ENCODE data around the gene EFHD1.

The EFHD1 gene

GRCh38 chr2:232622563-232622962 is 10.8 kb upstream of the EFHD1 start:
- TF ChIP-seq, protein P1, sequence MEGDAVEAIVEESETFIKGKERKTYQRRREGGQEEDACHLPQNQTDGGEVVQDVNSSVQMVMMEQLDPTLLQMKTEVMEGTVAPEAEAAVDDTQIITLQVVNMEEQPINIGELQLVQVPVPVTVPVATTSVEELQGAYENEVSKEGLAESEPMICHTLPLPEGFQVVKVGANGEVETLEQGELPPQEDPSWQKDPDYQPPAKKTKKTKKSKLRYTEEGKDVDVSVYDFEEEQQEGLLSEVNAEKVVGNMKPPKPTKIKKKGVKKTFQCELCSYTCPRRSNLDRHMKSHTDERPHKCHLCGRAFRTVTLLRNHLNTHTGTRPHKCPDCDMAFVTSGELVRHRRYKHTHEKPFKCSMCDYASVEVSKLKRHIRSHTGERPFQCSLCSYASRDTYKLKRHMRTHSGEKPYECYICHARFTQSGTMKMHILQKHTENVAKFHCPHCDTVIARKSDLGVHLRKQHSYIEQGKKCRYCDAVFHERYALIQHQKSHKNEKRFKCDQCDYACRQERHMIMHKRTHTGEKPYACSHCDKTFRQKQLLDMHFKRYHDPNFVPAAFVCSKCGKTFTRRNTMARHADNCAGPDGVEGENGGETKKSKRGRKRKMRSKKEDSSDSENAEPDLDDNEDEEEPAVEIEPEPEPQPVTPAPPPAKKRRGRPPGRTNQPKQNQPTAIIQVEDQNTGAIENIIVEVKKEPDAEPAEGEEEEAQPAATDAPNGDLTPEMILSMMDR (IDR thresholded peaks at IDR 0.05; ENCODE audit: low read depth, low read length), result no peak
- TF ChIP-seq MAX (IDR thresholded peaks at IDR 0.05; ENCODE audit: low read depth, low read length) (no peak), MYC (IDR thresholded peaks at IDR 0.05; ENCODE audit: low read depth, low read length) (no peak), POLR2A (IDR thresholded peaks at IDR 0.05; ENCODE audit: extremely low read depth, insufficient read length) (no peak)
- H3K4me3 ChIP-seq (ENCODE audit: low read depth, low read length), result no peak overlapping the region
- DNase-seq (ENCODE audit: low read depth), result no peak

DNA sequence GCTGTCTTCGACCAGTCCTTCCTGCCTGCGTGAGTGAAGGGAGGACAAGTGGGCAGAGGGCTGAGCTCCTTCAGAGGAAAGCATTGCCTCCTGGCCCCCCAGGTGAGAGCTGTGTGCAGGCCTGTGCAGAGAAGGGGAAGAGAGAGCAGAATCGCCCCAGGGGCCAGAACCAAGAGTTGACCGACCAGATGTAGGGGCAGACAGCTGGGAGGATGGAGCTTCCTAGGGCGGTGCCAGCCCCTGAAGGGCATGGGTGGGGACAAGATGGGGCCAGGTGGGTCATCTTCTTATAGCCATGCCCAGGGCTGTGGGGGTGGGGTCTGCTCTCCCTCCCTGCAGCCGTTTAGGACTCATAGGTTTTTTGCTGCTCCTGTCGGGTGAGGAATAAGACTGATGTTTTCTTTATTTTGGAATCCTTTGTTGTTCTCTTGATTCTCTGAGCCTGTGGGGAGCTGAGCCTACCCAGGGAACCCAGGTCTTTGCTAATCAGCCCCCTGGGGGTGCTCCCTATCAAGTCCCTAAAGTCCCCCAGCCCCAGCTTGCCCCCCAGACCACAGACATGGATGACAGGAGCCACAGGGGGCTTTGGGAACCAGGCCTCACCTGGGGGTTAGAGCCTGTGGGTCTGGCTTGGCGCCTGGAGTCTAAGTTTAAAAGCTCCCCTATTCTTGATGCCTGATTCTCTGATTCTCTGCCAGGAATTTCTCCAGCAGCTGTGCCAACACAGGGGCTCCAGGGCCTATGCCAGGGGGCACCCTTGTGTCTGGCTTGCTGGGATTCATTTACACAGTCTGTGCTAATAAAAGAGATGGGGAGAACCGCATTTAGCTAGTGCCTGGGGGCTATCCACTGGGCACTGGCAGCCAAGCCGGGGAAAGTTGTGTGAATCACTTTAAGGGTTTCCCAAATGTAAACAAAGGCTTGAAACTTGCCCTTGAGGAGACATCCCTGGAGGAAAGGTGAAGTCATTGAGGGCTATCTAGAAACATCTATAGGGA is 9.3 kb upstream of the EFHD1 start:
- DNase-seq (ENCODE audit: low read depth), result no peak
- TF ChIP-seq POLR2A (IDR thresholded peaks at IDR 0.05; ENCODE audit: extremely low read depth, insufficient read length) (no peak), MYC (IDR thresholded peaks at IDR 0.05; ENCODE audit: low read depth, low read length) (no peak), MAX (IDR thresholded peaks at IDR 0.05; ENCODE audit: low read depth, low read length) (no peak)
- TF ChIP-seq, protein P1 (IDR thresholded peaks at IDR 0.05; ENCODE audit: low read depth, low read length), result no peak
- no peak overlapping the region for H3K4me3 ChIP-seq (ENCODE audit: low read depth, low read length)

DNA sequence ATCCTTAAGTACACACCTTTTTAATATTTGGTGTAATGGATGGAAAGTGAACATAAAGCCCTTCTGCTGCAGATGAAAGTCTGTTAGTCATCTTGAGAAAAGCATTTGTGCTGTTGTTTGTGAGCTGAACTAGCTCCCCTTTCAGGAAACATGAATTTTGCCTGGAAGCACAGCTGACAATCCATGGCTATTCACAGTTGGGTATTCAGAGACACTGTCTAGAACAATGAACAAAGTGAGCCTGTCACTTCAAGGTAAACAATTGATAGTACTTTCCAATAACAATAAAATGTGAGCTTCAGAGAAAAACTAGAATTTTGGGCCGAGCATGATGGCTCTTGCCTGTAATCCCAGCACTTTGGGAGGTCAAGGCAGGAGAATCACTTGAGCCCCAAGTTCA is 6.8 kb upstream of the EFHD1 start:
- TF ChIP-seq MAX (IDR thresholded peaks at IDR 0.05; ENCODE audit: low read depth, low read length) (no peak), POLR2A (IDR thresholded peaks at IDR 0.05; ENCODE audit: extremely low read depth, insufficient read length) (no peak), MYC (IDR thresholded peaks at IDR 0.05; ENCODE audit: low read depth, low read length) (no peak)
- TF ChIP-seq, protein P1 (IDR thresholded peaks at IDR 0.05; ENCODE audit: low read depth, low read length), result no peak
- H3K4me3 ChIP-seq (ENCODE audit: low read depth, low read length), result no peak overlapping the region
- no peak for DNase-seq (ENCODE audit: low read depth)

DNA sequence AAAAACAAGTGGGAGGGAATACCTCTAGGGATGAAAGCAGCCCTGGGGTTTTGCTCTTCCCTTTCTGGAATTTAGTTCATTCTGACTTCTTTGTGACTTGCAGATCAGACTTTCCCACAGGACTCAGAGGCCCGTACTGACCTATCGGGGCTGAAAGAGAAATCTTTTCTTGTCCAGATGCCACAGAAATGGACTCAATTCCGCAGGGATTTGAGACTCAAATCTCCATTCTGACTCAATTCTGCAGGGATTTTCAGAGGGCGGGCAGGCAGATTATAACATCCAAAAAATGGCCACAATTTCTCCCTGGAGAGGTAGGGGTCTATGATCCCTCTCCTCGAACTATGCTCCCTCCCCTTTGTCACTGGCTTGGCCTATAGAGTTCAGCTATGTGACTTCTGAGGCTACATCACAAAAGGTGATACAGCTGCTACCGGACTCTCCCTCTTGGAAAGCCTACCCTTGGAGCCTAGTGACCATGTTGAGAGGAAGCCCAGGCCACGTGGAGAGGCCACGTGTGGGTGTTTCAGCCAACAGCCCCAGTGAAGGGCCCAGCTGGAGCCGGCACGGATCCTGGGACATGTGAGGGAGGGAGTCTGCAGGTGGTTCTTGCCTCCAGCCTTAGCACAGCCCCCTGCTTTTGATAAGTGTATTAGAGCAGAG is 4.8 kb upstream of the EFHD1 start:
- no peak overlapping the region for H3K4me3 ChIP-seq (ENCODE audit: low read depth, low read length)
- TF ChIP-seq, protein P1 (IDR thresholded peaks at IDR 0.05; ENCODE audit: low read depth, low read length), result no peak
- TF ChIP-seq MAX (IDR thresholded peaks at IDR 0.05; ENCODE audit: low read depth, low read length) (no peak), POLR2A (IDR thresholded peaks at IDR 0.05; ENCODE audit: extremely low read depth, insufficient read length) (no peak), MYC (IDR thresholded peaks at IDR 0.05; ENCODE audit: low read depth, low read length) (no peak)
- DNase-seq (ENCODE audit: low read depth), result no peak

GRCh38 chr2:232629129-232629475 is 4.3 kb upstream of the EFHD1 start:
- H3K4me3 ChIP-seq (ENCODE audit: low read depth, low read length), result no peak overlapping the region
- TF ChIP-seq MYC (IDR thresholded peaks at IDR 0.05; ENCODE audit: low read depth, low read length), result no peak
- TF ChIP-seq POLR2A (IDR thresholded peaks at IDR 0.05; ENCODE audit: extremely low read depth, insufficient read length), result no peak
- TF ChIP-seq, protein P1 (IDR thresholded peaks at IDR 0.05; ENCODE audit: low read depth, low read length), result no peak
- no peak for TF ChIP-seq MAX (IDR thresholded peaks at IDR 0.05; ENCODE audit: low read depth, low read length)
- no peak for DNase-seq (ENCODE audit: low read depth)
